ENCODE data around the gene NOX5. TPM values are rescaled to one million over a fixed set of nuclear protein-coding genes. Genes with fewer than 3 reads are reported as not detected.

Gene NOX5
- total and polyA plus RNA-seq, 8 donors: under 0.01 to 0.92 (median 0.18) TPM; not detected in 2

GRCh38 chr15:68992696-68993095 is 21.8 kb upstream of the NOX5 start:
- H3K27ac ChIP-seq: no peak overlapping the region
- DNase-seq: no peak
- H3K27me3 ChIP-seq: no peaks in the 10 kb centered on the region
- peaks cover 0 to 17% (median 6%) of the 10 kb centered on the region in 4 donors for H3K4me1 ChIP-seq
- H3K36me3 ChIP-seq: no peaks in the 10 kb centered on the region
- TF ChIP-seq, protein P1, sequence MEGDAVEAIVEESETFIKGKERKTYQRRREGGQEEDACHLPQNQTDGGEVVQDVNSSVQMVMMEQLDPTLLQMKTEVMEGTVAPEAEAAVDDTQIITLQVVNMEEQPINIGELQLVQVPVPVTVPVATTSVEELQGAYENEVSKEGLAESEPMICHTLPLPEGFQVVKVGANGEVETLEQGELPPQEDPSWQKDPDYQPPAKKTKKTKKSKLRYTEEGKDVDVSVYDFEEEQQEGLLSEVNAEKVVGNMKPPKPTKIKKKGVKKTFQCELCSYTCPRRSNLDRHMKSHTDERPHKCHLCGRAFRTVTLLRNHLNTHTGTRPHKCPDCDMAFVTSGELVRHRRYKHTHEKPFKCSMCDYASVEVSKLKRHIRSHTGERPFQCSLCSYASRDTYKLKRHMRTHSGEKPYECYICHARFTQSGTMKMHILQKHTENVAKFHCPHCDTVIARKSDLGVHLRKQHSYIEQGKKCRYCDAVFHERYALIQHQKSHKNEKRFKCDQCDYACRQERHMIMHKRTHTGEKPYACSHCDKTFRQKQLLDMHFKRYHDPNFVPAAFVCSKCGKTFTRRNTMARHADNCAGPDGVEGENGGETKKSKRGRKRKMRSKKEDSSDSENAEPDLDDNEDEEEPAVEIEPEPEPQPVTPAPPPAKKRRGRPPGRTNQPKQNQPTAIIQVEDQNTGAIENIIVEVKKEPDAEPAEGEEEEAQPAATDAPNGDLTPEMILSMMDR (IDR thresholded peaks at IDR 0.05): no peak
- TF ChIP-seq POLR2AphosphoS5 (IDR thresholded peaks at IDR 0.05) (no peak), POLR2A (IDR thresholded peaks at IDR 0.05) (no peak), EP300 (IDR thresholded peaks at IDR 0.05) (no peak)
- intact Hi-C loops (cut with DNase I; ENCODE audit: low total_unique reads): no loop called here
- WGBS, 5 donors: 88 to 98% (median 96%) methylated on average over 4 to 6 of the region's 6 CpGs
- no peak overlapping the region for H3K4me3 ChIP-seq
- no peaks in the 10 kb centered on the region for H3K9me3 ChIP-seq

DNA sequence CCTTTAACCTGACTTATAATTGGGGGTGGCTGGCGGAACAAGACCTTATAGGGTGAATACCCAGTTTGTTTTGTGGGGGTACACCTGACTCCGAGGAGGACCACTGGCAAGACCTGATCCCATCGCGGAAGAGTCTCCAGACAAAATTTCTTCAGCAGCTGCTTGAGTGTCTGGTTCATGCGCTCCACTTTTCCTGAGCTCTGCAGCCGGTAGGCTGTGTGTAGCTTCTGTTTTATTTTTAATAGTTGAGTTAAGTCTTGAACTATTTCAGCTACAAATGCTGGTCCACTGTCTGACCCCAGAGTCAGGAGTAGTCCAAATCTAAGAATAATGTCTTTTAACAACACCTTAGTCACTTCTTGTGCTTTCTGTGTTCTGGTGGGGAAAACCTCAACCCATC is 21.2 kb upstream of the NOX5 start:
- H3K4me1 ChIP-seq: peaks cover 0 to 17% (median 6%) of the 10 kb centered on the region in 4 donors
- no peak overlapping the region for H3K27ac ChIP-seq
- DNase-seq: no peak
- no peak for TF ChIP-seq POLR2A (IDR thresholded peaks at IDR 0.05)
- TF ChIP-seq, protein P1 (IDR thresholded peaks at IDR 0.05): no peak
- TF ChIP-seq POLR2AphosphoS5 (IDR thresholded peaks at IDR 0.05): no peak
- no peak for TF ChIP-seq EP300 (IDR thresholded peaks at IDR 0.05)
- H3K4me3 ChIP-seq: no peak overlapping the region
- intact Hi-C loops (cut with DNase I; ENCODE audit: low total_unique reads): no loop called here
- no peaks in the 10 kb centered on the region for H3K27me3 ChIP-seq
- H3K36me3 ChIP-seq: no peaks in the 10 kb centered on the region
- no peaks in the 10 kb centered on the region for H3K9me3 ChIP-seq
- 91 to 95% (median 94%) methylated on average over 6 of the region's 6 CpGs for WGBS, 5 donors

GRCh38 chr15:68994149-68994548 is 20.3 kb upstream of the NOX5 start:
- Histone ChIP-seq H3K4me1 (peaks cover 0 to 17% (median 6%) of the 10 kb centered on the region in 4 donors), H3K27me3 (no peaks in the 10 kb centered on the region), H3K27ac (no peak overlapping the region), H3K36me3 (no peaks in the 10 kb centered on the region), H3K9me3 (no peaks in the 10 kb centered on the region), H3K4me3 (no peak overlapping the region)
- TF ChIP-seq POLR2AphosphoS5 (IDR thresholded peaks at IDR 0.05) (no peak), EP300 (IDR thresholded peaks at IDR 0.05) (no peak)
- TF ChIP-seq, protein P1 (IDR thresholded peaks at IDR 0.05): no peak
- 78 to 95% (median 90%) methylated on average over 2 of the region's 2 CpGs for WGBS, 5 donors
- intact Hi-C loops (cut with DNase I; ENCODE audit: low total_unique reads): no loop called here
- no peak for DNase-seq

- TF ChIP-seq POLR2A (IDR thresholded peaks at IDR 0.05): no peak
- no peak for TF ChIP-seq POLR2AphosphoS5 (IDR thresholded peaks at IDR 0.05)
- TF ChIP-seq, protein P1 (IDR thresholded peaks at IDR 0.05): no peak
- no peak for TF ChIP-seq EP300 (IDR thresholded peaks at IDR 0.05)
- no peak for DNase-seq
- H3K9me3 ChIP-seq: no peaks in the 10 kb centered on the region
- H3K4me3 ChIP-seq: no peak overlapping the region
- H3K4me1 ChIP-seq: peaks cover 0 to 17% (median 6%) of the 10 kb centered on the region in 4 donors
- no peak overlapping the region for H3K27ac ChIP-seq
- H3K27me3 ChIP-seq: no peaks in the 10 kb centered on the region
- WGBS, 5 donors: 85 to 94% (median 91%) methylated on average over 9 of the region's 9 CpGs
- intact Hi-C loops (cut with DNase I; ENCODE audit: low total_unique reads): no loop called here
- no peaks in the 10 kb centered on the region for H3K36me3 ChIP-seq
Observed at GRCh38 chr15:68994981-68995761, 19.3 kb upstream of the NOX5 start.

All from stomach (tissue), 9 donors.